Thoracic aorta (tissue), 2 donors: ENCODE measurements around the gene DONSON. TPM values are rescaled to one million over a fixed set of nuclear protein-coding genes. Genes with fewer than 3 reads are reported as not detected.

Experiments
- ATAC-seq: fragments of 150-250 bp; one replicate; pipeline ENCODE4 v1.8.0; 2017; ENCODE audit warnings: low read depth; ENCODE audit not compliant: insufficient number of reproducible peaks, low FRiP score
- DNase-seq: peaks from one replicate; pipeline ENCODE4 v3.0.0-alpha.2; 2020; ENCODE audit warnings: low spot score
- H3K27ac ChIP-seq, 2 donors: fragments of 200-600 bp; sonication (generic); 1 replicate in 1 of 2; 2 replicates in 1 of 2; pipeline ENCODE4 v1.5.1; 2016; ENCODE audit warnings: mild to moderate bottlenecking in 2 of 2, moderate library complexity in 2 of 2
- H3K27me3 ChIP-seq: fragments of 200-600 bp; sonication (generic); replicated peaks from 2 replicates; pipeline ENCODE4 v1.6.0; 2016; ENCODE audit warnings: mild to moderate bottlenecking; ENCODE audit not compliant: insufficient read depth
- H3K36me3 ChIP-seq: fragments of 200-600 bp; sonication (generic); one replicate; pipeline ENCODE4 v1.5.1; 2016
- H3K4me1 ChIP-seq, 2 donors: fragments of 200-600 bp; sonication (generic); 1 replicate in 1 of 2; 2 replicates in 1 of 2; pipeline versions ENCODE4 v1.5.1 to v1.6.0; 2016; ENCODE audit warnings: low read depth in 2 of 2, mild to moderate bottlenecking in 1 of 2; ENCODE audit not compliant: control insufficient read depth in 1 of 2
- H3K4me3 ChIP-seq: fragments of 200-600 bp; sonication (generic); 2 replicates; pipeline ENCODE4 v1.5.1; 2016; ENCODE audit warnings: mild to moderate bottlenecking
- H3K9me3 ChIP-seq: fragments of 200-600 bp; sonication (generic); 2 replicates; pipeline ENCODE4 v1.5.1; 2016
- CTCF ChIP-seq: fragments of 200-600 bp; sonication (generic); IDR thresholded peaks from one replicate; pipeline ENCODE4 v1.5.1; 2019; ENCODE audit warnings: antibody characterized with exemption
- total RNA-seq, 2 donors: library from RNA; depleted of rRNA; stranded (reverse); fragments of >200 nt; gene quantifications; one replicate each; pipeline versions ENCODE4 v1.1.0 to v1.2.3, GENCODE V29; 2016

DONSON gene
- total RNA-seq, 2 donors from 2014 or later = 12.1 to 19.2 TPM

- Histone ChIP-seq H3K27ac (no peak overlapping the region), H3K36me3 (peaks cover 69% of the 10 kb centered on the region), H3K27me3 (no peaks in the 10 kb centered on the region), H3K9me3 (no peaks in the 10 kb centered on the region), H3K4me1 (peaks cover 10 to 28% of the 10 kb centered on the region in 2 donors), H3K4me3 (no peak overlapping the region)
- no peak for ATAC-seq
- TF ChIP-seq CTCF = no peak
- DNase-seq = no peak
Measured at GRCh38 chr21:33557447-33557846, 31.0 kb downstream of the DONSON start.

- TF ChIP-seq CTCF = no peak
- DNase-seq (no peak), ATAC-seq (no peak)
- Histone ChIP-seq H3K27ac (no peak overlapping the region), H3K4me1 (peaks cover 10 to 23% of the 10 kb centered on the region in 2 donors), H3K4me3 (no peak overlapping the region), H3K9me3 (no peaks in the 10 kb centered on the region), H3K36me3 (peaks cover 83% of the 10 kb centered on the region), H3K27me3 (no peaks in the 10 kb centered on the region)
Measured at GRCh38 chr21:33554982-33555344, 33.5 kb downstream of the DONSON start.

GRCh38 chr21:33554236-33554981 lies 34.1 kb downstream of the DONSON start:
- H3K4me1 ChIP-seq = peaks cover 10 to 23% of the 10 kb centered on the region in 2 donors
- TF ChIP-seq CTCF = no peak
- no peaks in the 10 kb centered on the region for H3K27me3 ChIP-seq
- H3K27ac ChIP-seq = no peak overlapping the region
- no peak for DNase-seq
- peaks cover 82% of the 10 kb centered on the region for H3K36me3 ChIP-seq
- ATAC-seq = no peak
- no peaks in the 10 kb centered on the region for H3K9me3 ChIP-seq
- no peak overlapping the region for H3K4me3 ChIP-seq

GRCh38 chr21:33552999-33553598 lies 35.4 kb downstream of the DONSON start:
- TF ChIP-seq CTCF = no peak
- H3K4me1 ChIP-seq = peaks cover 10 to 27% of the 10 kb centered on the region in 2 donors
- H3K4me3 ChIP-seq = no peak overlapping the region
- DNase-seq (no peak), ATAC-seq (no peak)
- H3K27me3 ChIP-seq = no peaks in the 10 kb centered on the region
- no peak overlapping the region for H3K27ac ChIP-seq
- H3K36me3 ChIP-seq = peaks cover 70% of the 10 kb centered on the region
- no peaks in the 10 kb centered on the region for H3K9me3 ChIP-seq

- H3K4me3 ChIP-seq = no peak overlapping the region
- no peaks in the 10 kb centered on the region for H3K9me3 ChIP-seq
- H3K36me3 ChIP-seq = peaks cover 63% of the 10 kb centered on the region
- no peak overlapping the region for H3K27ac ChIP-seq
- no peak for TF ChIP-seq CTCF
- DNase-seq (no peak), ATAC-seq (no peak)
- no peaks in the 10 kb centered on the region for H3K27me3 ChIP-seq
- peaks cover 10 to 27% of the 10 kb centered on the region in 2 donors for H3K4me1 ChIP-seq
Measured at GRCh38 chr21:33552093-33552998, 36.1 kb downstream of the DONSON start.
